Loucy (cell line): ENCODE measurements around the gene PRRC2B.

Source experiments
- EZH2phosphoT487 ChIP-seq: fragments of 200-600 bp; IDR thresholded peaks from 2 replicates; pipeline ENCODE4 v1.6.1; 2018; ENCODE audit warnings: antibody characterized with exemption, mild to moderate bottlenecking, moderate library complexity, borderline replicate concordance
- TF ChIP-seq, protein P1 (sequence below): fragments of 200-600 bp; sonication (generic); conservative IDR thresholded peaks from 2 replicates; pipeline ENCODE4 v1.5.1; 2014; ENCODE audit warnings: mild to moderate bottlenecking, antibody characterized with exemption, low read length

DNA sequence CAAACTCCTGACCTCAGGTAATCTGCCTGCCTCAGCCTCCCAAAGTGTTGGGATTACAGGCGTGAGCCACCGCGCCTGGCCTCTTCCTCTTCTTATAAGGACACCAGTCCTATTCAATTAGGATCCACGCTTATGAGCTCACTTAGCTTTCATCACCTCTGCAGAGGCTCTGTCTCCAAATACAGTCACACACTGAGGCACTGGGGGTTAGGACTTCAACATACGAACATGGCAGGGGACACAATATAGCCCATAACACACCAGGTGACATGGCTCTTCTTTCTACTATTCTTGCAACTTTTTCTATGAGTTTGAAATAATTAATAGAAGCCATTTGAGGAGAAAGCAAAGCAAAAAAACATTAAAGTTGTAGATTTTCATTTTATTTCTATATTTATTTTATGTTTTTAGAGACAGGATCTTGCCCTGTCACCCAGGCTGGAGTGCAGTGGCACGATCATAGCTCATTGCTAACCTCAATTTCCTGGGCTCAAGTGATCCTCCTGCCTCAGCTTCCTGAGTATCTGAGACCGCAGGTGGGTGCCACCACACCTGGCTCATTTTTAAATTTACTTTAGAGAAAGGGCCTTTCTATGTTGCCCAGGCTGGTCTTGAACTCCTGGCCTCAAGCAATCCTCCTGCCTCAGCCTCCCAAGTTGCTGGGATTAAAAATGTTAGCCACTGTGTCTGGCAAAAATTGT, 145.5 kb downstream of the PRRC2B start:
- TF ChIP-seq, protein P1, sequence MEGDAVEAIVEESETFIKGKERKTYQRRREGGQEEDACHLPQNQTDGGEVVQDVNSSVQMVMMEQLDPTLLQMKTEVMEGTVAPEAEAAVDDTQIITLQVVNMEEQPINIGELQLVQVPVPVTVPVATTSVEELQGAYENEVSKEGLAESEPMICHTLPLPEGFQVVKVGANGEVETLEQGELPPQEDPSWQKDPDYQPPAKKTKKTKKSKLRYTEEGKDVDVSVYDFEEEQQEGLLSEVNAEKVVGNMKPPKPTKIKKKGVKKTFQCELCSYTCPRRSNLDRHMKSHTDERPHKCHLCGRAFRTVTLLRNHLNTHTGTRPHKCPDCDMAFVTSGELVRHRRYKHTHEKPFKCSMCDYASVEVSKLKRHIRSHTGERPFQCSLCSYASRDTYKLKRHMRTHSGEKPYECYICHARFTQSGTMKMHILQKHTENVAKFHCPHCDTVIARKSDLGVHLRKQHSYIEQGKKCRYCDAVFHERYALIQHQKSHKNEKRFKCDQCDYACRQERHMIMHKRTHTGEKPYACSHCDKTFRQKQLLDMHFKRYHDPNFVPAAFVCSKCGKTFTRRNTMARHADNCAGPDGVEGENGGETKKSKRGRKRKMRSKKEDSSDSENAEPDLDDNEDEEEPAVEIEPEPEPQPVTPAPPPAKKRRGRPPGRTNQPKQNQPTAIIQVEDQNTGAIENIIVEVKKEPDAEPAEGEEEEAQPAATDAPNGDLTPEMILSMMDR = no peak
- TF ChIP-seq EZH2phosphoT487 = no peak
